ENCODE measurements around the gene LEPROT.
"Not testable (repeated sequence)": the region's sequence is repeated elsewhere in the genome, so short reads cannot be mapped to it uniquely, and the experiment has no call there.

The LEPROT gene

GRCh38 chr1:65440915-65441314, 20.4 kb downstream of the LEPROT start:
- DNase-seq, result no peak

- no peak for DNase-seq
Measured at GRCh38 chr1:65441464-65441863, 21.0 kb downstream of the LEPROT start.

- no peak for DNase-seq
Measured at GRCh38 chr1:65442442-65442841, 22.0 kb downstream of the LEPROT start.

GRCh38 chr1:65443647-65444046, 23.2 kb downstream of the LEPROT start:
- no peak for DNase-seq

GRCh38 chr1:65444128-65444640, 23.7 kb downstream of the LEPROT start:
- no peak for DNase-seq

GRCh38 chr1:65445837-65446236, 25.4 kb downstream of the LEPROT start:
- no peak for DNase-seq

- no peak for DNase-seq
Measured at GRCh38 chr1:65449214-65449823, 28.9 kb downstream of the LEPROT start.

GRCh38 chr1:65455678-65456077, 35.2 kb downstream of the LEPROT start:
- DNase-seq, result not testable (repeated sequence)

GRCh38 chr1:65456481-65456880, 36.0 kb downstream of the LEPROT start:
- no peak for DNase-seq

- no peak for DNase-seq
Measured at GRCh38 chr1:65457868-65458267, 37.4 kb downstream of the LEPROT start.

- no peak for DNase-seq
Measured at GRCh38 chr1:65458730-65459396, 38.4 kb downstream of the LEPROT start.

GRCh38 chr1:65459397-65459768, 38.9 kb downstream of the LEPROT start:
- peak in 1 of 2 experiments; percentile 22 for DNase-seq

GRCh38 chr1:65465837-65466236, 45.4 kb downstream of the LEPROT start:
- DNase-seq, result not testable (repeated sequence)

GRCh38 chr1:65467536-65467935, 47.1 kb downstream of the LEPROT start:
- DNase-seq, result peak; percentile 21 to 36

GRCh38 chr1:65469126-65469888, 48.8 kb downstream of the LEPROT start:
- DNase-seq, result no peak

GRCh38 chr1:65469889-65470340, 49.4 kb downstream of the LEPROT start:
- peak; percentile 31 to 61 for DNase-seq

GRCh38 chr1:65470766-65471165, 50.3 kb downstream of the LEPROT start:
- DNase-seq, result no peak

GRCh38 chr1:65471213-65471833, 50.9 kb downstream of the LEPROT start:
- no peak for DNase-seq

GRCh38 chr1:65471861-65472332, 51.4 kb downstream of the LEPROT start:
- no peak for DNase-seq

- DNase-seq, result no peak
Measured at GRCh38 chr1:65476327-65476726, 55.9 kb downstream of the LEPROT start.

- no peak for DNase-seq
Measured at GRCh38 chr1:65477414-65478378, 57.2 kb downstream of the LEPROT start.
